ENCODE results near the gene MLLT6. TPM values are rescaled to one million over a fixed set of nuclear protein-coding genes. Genes with fewer than 3 reads are reported as not detected.

MLLT6 gene
- polyA plus RNA-seq, 4 donors = 85.2 to 96.4 (median 86.6) TPM

DNA sequence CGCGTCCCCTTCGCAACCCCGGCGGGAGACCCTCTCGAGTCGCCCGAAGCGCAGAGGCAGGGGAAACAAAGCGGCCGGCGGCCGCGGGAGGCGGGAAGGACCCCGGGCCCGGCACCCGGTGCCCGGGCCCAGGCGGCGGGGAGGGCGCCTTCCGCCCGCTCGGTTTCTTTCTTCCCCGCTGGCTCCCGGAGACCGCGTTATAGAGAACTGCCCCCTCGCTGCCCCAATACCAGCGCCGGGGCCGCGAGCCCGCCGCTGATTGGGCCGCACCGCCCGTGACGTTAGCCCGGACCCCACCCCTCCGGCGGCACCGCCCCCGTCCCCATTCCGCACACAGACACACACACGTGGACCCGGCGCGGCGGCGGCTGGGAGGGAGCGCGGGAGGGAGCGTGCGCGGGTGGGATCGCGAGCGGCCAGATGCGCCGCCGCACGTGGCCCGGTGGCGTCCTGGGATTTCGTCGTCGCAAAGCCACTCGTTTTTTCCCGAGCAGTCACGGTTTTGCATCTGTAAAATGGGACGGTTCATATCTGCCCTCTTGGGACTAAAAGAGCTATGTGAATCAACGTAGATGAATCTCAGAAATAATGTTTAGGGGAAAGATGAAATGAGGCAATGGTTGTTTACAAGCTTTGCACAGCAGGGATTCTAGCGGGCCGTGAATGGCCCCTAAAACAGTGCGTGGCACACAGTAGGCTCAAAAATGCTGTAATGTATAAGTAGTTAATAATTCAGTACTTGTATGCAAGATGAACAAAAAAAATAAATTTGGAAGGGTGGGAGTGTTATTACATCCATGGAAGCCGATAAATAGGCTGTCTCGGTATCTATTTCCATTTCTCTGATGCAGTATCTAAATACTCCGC is 30.1 kb upstream of the MLLT6 start, which contains the start of gene EPOP:
EPOP (minus strand) TSS at position 209 of the 867 bp plus-strand sequence. CDS start 462 bp downstream, outside the sequence.
- DNase-seq (ENCODE audit: low read depth in 4 of 4, low spot score in 3 of 4) = peak in 3 of 4 donors; percentile 54 to 62 (median 55)

DNA sequence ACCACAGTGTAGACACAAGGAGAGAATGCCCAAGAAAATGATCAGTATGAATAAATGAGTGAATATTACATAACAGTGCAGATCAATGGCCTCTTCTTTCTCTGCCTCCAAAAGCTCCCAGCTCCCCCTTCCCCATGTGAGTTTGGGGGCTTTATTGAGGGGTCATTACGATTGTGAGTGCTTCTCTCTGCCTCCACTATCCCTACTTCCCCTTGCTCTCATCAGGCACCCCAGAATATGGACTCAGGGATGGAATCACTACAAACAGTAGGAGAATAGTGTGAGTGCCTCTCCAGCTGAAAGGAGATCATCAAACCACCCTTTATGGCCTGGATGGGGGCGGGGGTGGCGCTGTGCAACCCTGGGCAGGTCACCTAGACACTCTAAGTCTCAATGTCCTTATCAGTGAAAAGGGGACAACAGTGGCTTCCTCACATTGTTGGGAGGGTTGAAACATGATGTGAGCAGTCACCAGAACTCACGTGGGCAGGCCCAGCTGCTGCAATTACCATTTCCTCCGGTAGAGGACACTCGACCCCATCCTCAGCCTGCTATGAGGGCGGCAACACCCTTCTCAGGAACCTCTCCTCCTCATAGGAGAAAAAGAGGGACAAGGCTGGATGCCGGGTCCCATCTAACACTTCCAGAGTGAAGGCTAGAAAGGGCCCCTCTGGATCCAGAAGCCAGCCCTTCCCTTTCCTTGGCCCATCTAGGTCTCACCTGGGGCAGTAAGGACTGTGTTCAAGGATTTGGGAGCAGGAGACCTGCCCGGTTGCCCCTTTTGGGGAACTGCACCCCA is 28.2 kb upstream of the MLLT6 start:
- DNase-seq (ENCODE audit: low read depth in 4 of 4, low spot score in 3 of 4) = peak; percentile 53 to 84 (median 74)

DNA sequence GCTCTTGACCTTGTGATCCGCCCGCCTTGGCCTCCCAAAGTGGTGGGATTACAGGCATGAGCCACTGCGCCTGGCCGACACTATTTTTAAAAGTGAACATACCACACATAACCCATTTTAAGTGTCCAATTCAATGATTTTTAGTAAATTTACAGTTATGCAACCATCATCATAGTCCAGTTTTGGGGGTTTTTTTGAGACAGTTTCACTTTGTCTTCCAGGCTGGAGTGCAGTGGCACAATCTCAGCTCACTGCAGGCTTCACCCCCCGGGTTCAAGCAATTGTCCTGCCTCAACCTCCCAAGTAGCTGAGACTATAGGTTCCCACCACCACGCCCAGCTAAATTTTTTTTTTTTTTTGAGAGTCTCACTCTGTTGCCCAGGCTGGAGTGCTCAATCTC is 27.3 kb upstream of the MLLT6 start:
- DNase-seq (ENCODE audit: low read depth in 4 of 4, low spot score in 3 of 4) = no peak

DNA sequence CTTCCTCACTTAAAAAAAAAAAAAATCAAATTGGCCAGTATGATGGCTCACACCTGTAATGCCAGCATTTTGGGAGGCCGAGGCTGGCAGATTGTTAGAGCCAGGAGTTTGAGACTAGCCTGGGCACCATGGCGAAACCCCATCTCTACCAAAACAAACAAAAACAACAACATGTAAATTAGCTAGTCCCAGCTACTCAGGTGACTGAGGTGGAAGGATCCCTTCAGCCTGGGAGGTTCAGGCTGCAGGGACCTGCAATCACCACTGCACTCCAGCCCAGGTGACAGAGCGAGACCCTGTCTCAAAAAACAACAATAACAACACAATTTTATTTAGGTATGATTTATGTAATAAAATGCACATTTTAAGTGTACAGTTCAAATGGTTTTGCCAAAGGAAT is 24.0 kb upstream of the MLLT6 start:
- DNase-seq (ENCODE audit: low read depth in 4 of 4, low spot score in 3 of 4) = no peak

DNA sequence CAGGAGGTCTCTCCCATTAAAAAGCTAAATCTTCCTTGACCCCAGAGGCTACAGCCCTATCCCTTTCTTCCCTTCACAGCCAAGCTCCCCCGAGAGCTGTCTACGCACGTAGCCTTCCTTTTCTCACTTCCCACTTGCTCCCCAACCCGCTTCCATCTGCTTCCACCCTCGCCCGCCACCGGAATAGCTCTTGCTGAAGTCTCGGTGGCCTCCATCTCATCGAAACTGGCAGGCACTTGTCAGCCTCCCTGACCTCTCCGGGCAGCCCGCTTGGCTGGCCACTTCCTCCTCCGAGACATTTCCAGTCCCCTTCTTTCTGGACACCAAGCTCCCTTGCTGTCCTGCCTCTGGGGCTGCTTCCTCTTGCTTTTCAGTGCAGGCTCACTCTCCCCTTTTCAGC is 19.6 kb upstream of the MLLT6 start:
- no peak for DNase-seq (ENCODE audit: low read depth in 4 of 4, low spot score in 3 of 4)

DNA sequence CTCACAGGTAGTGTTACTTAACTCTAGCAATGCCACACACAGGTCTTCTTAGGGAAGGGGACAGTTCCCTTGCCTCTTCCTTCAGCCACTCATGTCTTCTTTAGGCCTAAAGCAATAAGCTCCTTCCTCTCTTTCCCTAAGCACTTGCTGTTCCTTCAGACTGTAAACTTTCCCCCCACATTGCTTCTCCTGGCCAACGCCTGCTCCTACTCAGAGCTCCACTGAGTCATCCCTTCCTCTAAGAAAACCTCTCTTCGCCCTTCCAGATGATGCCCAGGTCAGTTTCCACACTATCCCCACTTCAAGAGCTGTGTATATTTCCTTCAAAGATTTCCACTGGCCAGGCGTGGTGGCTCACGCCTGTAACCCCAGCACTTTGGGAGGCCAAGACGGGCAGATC is 17.8 kb upstream of the MLLT6 start:
- no peak for DNase-seq (ENCODE audit: low read depth in 4 of 4, low spot score in 3 of 4)

DNA sequence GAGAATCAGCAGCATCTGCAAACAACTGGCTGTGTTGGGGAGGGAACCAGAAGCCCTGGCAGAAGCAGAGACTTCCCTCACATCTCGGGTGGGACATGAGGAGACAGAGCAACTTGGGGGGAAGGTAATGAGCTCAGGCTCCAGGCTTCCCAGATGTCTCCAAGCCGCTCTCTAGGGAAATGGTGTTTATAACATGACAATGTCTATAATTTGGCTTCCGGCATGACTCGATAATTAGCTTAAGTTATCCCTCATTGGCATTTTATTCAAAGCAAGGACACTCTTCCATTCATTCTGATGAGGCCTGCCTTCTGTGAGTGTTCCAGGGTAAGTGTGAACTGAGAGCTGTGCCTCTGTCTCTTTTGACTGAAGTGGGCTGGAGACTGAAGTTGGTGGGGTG is 14.7 kb upstream of the MLLT6 start:
- no peak for DNase-seq (ENCODE audit: low read depth in 4 of 4, low spot score in 3 of 4)

DNA sequence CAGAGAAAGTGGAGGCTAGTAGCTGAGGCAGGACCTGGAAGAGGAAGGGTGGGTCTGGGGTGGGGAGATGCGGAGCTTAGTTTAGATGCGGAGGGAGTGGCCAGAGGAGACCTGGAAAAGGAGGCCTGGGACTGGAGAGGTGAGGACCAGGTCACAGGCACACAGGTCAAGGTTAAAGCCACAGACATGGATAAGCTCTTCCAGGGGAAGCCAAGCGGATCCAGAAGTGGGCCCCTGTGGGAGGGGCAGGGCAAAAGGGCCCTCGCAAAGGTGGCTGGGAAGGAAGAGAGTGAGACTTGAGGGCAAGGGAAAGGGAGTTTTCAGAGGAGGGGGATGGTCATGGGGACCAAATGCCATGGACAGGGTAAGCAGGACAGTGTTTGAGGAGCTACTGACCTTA is 13.9 kb upstream of the MLLT6 start:
- no peak for DNase-seq (ENCODE audit: low read depth in 4 of 4, low spot score in 3 of 4)

DNA sequence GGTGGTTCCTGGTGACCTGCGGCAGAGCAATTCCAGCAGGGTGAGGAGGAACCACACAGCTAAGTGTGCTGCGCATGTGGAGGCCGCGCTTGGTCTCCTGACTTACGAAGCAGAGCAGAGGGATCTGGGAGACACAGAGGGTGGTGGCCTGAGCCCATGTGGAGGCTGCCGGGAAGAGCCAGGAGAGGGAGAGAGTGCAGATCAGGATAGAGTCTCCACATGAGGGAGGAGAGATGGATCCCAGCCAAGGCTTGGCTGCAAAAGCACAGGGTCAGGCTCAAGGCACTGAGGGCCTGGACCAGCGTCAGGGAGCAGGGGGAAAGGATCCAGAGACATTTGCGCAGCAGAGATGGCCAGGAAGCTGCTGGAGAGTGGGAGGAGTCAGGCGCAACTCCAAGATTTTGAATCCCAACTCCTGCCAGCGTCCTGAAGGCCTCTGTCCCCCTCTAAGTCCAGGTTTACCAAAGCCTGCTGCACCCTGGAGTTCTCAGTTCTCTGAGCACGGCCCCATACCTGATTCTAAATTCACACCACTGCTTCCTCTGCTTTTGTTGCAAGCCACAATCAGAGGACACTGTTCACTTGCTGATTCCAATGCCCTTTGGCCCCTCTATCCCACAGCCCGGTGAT is 11.3 kb upstream of the MLLT6 start:
- no peak for DNase-seq (ENCODE audit: low read depth in 4 of 4, low spot score in 3 of 4)

DNA sequence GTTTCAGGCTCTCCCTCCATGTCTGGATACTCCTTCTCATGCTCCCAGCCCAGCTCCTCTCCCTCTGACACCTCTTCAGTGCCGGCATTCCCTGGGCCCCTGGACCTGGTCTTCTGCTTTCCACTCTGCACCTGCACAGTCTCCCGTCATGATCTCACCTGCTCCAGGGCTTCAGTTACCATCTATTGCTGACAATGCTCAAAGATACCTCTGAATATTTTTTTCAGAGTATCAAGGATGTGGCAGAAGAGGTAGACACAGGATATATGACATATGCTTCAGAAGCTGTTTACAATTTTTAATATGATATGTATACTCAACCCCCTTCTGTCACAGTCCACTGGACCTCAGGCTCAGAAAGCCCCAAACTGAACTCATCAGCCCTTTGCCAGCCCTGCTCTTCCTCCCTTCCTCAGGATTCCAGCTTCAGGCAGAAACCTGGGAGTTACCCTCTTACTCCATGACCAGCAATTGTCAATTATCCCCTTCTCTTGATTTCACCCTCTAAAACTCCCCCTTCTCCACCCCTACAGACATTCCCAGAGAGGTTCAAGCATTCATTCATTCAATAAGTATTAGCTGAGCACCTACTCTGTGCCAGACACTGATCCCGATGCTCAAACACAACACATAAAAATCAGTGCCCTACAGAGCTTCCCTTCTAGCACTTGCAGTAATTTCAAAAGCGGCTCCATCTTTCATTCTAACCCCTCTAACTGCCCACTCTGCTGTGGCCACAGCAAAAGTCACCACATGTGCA is 7.8 kb upstream of the MLLT6 start:
- DNase-seq (ENCODE audit: low read depth in 4 of 4, low spot score in 3 of 4) = no peak

DNA sequence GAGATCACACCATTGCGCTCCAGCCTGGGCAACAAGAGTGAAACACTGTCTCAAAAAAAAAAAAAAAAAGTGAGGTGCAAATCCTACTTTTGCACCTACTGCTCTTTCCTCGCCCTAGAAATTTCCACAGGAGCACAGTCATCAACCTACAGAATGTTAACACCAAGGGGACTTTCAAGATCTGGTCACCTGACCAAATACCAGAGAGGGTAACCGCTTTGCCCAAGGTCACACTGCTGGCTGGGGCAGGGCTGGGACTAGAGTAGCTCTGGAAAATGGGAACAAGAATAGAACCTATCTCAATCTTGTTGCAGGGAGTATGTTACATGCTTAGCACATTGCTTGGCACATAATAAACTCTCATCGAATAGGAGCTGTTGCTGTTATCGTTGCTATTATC is 6.3 kb upstream of the MLLT6 start:
- no peak for DNase-seq (ENCODE audit: low read depth in 4 of 4, low spot score in 3 of 4)

DNA sequence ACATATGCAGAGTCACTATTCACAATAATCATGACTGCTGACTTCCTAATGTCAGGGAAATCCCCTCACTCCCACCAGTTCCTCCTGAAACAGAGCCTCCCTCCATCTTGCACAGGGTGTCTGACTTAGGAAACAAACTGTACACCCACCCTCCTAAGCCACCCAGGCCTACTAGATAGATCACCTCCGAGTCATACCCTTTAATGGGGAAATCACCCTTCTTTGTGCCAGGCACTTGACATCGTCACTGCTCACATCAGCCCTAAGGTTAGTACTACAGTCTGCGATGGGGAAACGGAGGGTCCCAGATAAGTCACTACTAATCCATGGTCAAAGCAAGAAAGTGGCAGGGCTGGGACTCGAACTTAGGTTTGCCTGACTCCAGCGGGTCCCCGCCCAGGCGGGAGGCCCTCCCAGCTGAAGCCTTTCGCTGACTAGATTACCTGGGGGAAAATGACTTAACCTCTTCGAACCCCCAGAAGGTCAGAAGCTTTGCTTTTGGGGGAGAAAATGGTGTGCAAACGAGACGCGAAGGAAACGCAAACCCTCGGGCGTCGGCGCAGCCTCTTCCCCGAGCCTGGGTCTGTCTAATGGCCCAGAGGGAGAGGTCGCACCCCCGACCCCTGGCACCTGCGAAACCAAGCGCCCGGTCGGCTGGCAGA is 3.4 kb upstream of the MLLT6 start:
- no peak for DNase-seq (ENCODE audit: low read depth in 4 of 4, low spot score in 3 of 4)

DNA sequence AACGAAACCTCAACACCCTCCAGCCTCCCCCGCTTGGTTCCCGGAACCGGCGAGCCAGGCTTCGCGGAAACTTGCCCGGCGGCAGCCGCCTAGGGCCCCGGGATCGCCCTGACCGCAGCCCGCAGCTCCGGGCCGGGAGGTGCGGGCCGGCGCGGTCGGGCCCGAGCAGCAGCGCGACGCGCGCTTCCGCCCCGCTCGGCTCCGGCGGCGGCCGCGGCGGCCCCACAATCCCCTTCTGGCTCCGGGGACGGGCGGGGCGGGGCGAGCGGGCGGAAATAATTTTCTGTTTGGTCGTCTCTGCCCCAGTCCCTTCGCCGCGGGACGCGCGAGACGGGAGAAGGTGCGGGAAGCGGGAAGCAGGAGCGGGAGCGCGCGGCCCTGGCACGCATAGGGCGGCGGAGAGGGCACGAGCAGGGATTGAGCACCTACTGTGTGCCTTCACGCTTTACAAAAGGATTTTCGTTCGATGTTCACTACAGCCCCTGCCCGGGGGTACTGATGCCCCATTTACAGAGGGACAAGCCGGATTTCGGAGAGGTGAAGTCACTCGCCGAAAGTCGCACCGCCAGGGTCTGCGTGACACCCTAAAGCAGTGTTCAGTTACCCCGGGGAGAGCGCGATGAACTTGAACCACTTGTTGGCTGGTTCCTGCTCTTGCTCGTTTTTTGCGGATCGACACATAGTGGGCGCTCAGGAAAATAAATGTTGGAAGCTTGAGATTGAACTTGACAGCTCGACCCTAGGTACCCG is 2.7 kb upstream of the MLLT6 start:
- peak in 3 of 4 donors; percentile 65 to 77 (median 69) for DNase-seq (ENCODE audit: low read depth in 4 of 4, low spot score in 3 of 4)

DNA sequence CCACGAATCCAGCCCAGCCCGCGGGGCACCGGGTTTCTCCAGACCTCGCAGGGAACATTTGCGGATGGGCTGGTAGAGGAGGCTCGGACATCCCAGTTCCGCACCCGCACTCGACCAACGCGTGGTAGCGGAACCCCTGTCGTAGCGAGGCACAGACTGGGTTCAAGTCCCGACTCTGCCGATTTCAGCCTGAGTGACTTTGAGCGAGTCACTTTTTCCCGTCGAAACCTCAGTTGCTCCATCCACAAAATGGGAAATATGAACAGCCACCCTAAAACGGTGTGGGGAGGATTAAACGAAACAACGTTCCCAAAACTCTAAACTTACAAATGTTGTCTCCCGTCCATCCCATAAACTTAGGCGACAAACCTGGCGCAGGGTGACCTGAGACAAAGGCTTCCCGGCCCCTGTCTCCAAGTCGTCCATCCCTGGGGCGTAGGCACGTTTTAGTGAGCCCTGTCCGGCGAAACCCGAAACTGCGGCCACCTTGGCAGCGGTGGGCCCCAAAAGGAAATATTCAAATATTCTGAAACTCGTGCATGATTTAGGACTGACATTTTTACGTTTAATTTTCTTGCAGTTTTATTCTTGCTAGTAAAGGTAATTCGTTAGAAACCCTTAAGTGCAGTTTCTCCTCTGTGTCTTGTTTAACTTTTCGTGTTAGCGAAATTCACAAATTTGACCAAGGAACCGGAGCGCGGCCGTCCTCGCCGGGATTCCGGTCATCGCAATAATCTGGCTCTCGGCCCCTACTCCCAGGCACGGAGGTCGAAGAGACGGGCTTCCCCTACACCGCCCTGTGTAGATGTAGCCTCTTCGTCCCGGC is 1.9 kb upstream of the MLLT6 start:
- no peak for DNase-seq (ENCODE audit: low read depth in 4 of 4, low spot score in 3 of 4)

DNA sequence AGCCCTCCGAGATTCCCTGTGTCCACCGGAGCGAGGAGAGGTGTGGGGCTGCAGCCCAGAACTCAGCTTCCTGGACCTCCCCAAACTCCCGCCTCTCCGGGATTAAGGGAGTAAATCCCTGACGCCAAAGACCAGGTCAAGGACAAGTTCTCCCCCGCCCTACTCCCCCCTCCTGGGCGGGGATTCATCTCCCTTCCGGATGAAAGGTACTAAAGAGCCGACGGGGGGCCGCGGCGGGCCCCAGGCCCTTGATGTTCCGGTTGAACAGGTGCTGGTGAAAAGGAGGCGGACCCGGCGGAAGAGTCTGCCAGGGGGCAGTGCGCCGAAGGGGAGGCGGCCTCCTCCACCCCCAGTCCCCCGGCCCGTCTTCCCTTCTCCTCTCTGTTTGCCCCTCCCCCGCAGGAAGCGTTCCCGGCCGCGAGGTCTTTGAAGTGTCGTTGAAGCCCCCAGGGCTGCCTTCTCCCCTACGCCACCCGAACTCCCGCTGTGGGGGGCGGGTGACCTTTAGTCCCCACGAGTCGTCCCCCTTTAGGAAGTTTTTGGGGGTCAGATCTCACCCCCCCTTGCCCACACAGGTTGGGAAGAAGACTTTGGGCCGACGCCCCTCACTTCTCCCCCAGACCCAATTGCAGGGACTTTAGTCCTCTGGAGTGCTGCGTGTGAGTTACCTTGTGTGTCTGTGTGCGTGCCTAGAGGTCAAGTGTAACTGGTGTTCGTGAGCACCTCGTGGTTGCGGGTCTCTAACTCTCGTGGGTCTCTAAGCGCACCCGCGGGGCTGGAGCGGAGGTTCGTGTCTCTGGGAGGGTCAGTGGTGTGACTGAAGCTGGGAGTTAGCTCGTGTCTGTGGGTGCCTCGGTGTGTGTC is 1.1 kb upstream of the MLLT6 start:
- DNase-seq (ENCODE audit: low read depth in 4 of 4, low spot score in 3 of 4) = peak; percentile 66 to 82 (median 73)

DNA sequence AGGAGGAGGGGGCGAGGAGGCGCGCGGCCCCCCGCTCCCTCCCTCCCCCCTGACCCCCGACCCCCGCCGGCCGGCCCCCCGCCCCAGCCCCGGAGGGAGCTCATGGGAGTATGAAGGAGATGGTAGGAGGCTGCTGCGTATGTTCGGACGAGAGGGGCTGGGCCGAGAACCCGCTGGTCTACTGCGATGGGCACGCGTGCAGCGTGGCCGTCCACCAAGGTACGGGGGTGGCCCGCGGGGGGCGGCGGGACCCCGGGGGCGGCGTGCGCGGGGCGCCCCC is 390 bp downstream of the MLLT6 start:
- no peak for DNase-seq (ENCODE audit: low read depth in 4 of 4, low spot score in 3 of 4)

DNA sequence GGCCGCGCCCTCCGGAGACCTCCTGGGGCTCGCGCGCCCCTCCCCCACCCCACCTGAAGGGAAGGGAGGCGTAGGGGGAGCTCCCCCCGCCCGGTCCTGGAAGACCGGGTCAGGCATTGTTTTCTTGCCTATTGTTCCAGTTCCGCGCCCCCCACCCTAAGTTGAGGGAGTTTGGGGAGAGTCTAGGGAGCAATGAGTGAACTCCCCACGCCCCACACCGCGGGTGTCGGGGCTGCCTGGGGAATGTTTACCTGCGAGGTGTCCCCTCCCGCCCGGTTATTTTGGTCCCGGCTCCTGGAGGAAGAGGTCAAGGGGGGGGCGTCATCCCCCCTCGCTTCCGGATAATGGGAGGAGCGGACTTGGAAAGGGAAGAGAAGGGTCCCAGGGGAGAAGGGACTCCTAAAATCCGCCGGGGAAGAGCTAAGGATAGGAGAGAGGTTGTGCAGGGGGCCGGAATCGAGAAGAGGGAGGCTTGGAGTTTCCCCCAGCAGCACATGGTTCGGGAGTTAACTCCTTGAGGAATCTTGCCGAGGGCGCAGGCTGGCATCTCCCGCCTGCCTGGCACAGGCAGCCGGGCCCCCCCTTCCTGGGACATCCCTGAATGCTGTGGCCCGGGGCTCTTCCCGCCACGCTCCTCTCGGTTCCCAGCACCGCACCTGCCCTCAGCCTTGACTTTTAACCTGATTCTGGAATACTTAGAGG is 881 bp downstream of the MLLT6 start:
- no peak for DNase-seq (ENCODE audit: low read depth in 4 of 4, low spot score in 3 of 4)

Measured in right renal pelvis (tissue), 4 donors.